NB4 (cell line): ENCODE data around the gene ROR2.

ENCODE experiments used
- MYC ChIP-seq: IDR thresholded peaks from 2 replicates; pipeline ENCODE4 v1.6.1; 2011; ENCODE audit warnings: low read depth, low read length
- POLR2A ChIP-seq: IDR thresholded peaks from 2 replicates; pipeline ENCODE4 v1.6.1; 2011; ENCODE audit warnings: mild to moderate bottlenecking; ENCODE audit not compliant: insufficient read length; ENCODE audit errors: extremely low read depth
- TF ChIP-seq, protein P1 (sequence below): IDR thresholded peaks from one replicate; pipeline ENCODE4 v1.5.1; 2012; ENCODE audit warnings: low read depth, low read length

DNA sequence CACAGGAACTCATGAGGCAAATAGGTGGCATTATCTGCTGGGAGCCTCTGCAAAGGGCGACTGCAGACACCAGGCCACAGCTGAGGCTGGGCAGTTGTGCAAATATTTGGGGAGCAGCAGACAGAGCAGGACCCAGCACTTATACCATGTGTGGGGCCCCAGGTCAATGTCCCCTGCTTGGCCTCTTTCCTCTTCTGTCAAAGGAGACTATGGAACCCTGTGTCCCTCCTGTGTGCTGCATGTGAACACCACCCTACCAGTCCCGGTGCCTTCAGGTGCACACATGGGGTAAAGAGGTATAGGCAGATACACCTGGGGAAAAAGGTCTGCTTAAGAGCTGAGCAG is 50.8 kb downstream of the ROR2 start:
- TF ChIP-seq, protein P1, sequence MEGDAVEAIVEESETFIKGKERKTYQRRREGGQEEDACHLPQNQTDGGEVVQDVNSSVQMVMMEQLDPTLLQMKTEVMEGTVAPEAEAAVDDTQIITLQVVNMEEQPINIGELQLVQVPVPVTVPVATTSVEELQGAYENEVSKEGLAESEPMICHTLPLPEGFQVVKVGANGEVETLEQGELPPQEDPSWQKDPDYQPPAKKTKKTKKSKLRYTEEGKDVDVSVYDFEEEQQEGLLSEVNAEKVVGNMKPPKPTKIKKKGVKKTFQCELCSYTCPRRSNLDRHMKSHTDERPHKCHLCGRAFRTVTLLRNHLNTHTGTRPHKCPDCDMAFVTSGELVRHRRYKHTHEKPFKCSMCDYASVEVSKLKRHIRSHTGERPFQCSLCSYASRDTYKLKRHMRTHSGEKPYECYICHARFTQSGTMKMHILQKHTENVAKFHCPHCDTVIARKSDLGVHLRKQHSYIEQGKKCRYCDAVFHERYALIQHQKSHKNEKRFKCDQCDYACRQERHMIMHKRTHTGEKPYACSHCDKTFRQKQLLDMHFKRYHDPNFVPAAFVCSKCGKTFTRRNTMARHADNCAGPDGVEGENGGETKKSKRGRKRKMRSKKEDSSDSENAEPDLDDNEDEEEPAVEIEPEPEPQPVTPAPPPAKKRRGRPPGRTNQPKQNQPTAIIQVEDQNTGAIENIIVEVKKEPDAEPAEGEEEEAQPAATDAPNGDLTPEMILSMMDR = no peak
- TF ChIP-seq MYC (no peak), POLR2A (no peak)
